ENCODE results near the gene FKBP15. TPM values are rescaled to one million over a fixed set of nuclear protein-coding genes. Genes with fewer than 3 reads are reported as not detected.

FKBP15 gene
- total and polyA plus RNA-seq, 2 of the 13 experiments (the other 11 are each of a cell fraction or from before 2014, with no cell fraction given), result 12.3 to 18.6 TPM

DNA sequence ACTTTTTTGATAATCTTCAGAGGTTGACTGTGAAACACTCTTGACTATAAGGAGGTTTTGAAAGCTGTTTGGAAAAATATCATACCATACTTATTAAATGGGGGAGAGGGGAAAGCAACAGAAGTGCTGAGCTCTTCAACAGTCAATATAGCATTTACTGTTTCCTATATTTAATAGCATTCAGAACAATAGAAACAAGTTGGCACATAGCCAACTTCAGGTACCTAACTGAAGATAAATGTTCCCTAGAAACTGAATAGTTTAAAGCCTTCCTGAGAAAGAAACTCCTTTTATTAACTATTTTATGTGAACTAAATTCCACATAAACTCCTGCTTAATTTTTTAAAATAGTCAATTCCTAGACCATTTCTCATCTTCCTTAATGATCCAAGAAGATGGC is 26.6 kb upstream of the FKBP15 start:
- 0 out of 2 replicates have a peak, but pooled peaks have one; percentile 51 for TF ChIP-seq LCORL (IDR thresholded peaks at IDR 0.05)
- no peak for TF ChIP-seq LCORL (CRISPR knock-in tag; IDR thresholded peaks at IDR 0.05)
- TF ChIP-seq ZNF597 (CRISPR knock-in tag; IDR thresholded peaks at IDR 0.05), result no peak
- Histone ChIP-seq H3K36me3 (replicated peaks in 1 of 2; ENCODE audit: control insufficient read depth in 1 of 2, insufficient read depth in 2 of 2, low read length in 2 of 2) (peaks cover 2 to 4% of the 10 kb centered on the region in 2 experiments; a peak in 3 of 5 replicates), H2AFZ (ENCODE audit: low read length) (no peak overlapping the region), H3K9me3 (ENCODE audit: low read length) (no peaks in the 10 kb centered on the region), H3K27ac (ENCODE audit: extremely low read length, insufficient read depth, low read length) (no peak overlapping the region), H3K9ac (ENCODE audit: insufficient read depth, low read depth, low read length) (no peak overlapping the region), H3K4me3 (replicated peaks in 1 of 3; ENCODE audit: insufficient read depth in 1 of 3, low read depth in 2 of 3, low read length in 3 of 3) (no peak overlapping the region), H3K4me1 (ENCODE audit: insufficient read depth, low read length) (no peaks in the 10 kb centered on the region), H3K4me2 (ENCODE audit: low read depth, low read length) (no peak overlapping the region), H3K79me2 (ENCODE audit: insufficient read depth, low read length) (peaks cover 44% of the 10 kb centered on the region), H4K20me1 (ENCODE audit: insufficient read depth, low read length) (peaks cover 17% of the 10 kb centered on the region), H3K27me3 (ENCODE audit: control insufficient read depth in 1 of 2, insufficient read depth in 2 of 2, low read length in 2 of 2) (no peaks in the 10 kb centered on the region)
- in situ Hi-C loops (cut with HindIII; ENCODE audit: extremely low pct_ligation_motif_present, low pct_unique_long_range_greater_than_20kb) (no loop called here), intact Hi-C loops (cut with micrococcal nuclease; ENCODE audit: unreplicated experiment) (no loop called here)
- POLR2A ChIA-PET, result no interaction called here
- ATAC-seq (no peak), DNase-seq (ENCODE audit: low spot score) (no peak), FAIRE-seq (no peak)
- CTCF ChIA-PET (ENCODE audit: low intra/inter-chr PET ratio, low total read pairs), result no interaction called here
- no TSS peak for BruUV-seq (replicated peaks)

- no peak overlapping the region for H3K4me2 ChIP-seq (ENCODE audit: low read depth, low read length)
- peaks cover 47% of the 10 kb centered on the region for H3K79me2 ChIP-seq (ENCODE audit: insufficient read depth, low read length)
- DNase-seq (ENCODE audit: low spot score) (no peak), FAIRE-seq (no peak), ATAC-seq (no peak)
- peaks cover 22% of the 10 kb centered on the region for H4K20me1 ChIP-seq (ENCODE audit: insufficient read depth, low read length)
- H3K9me3 ChIP-seq (ENCODE audit: low read length), result no peaks in the 10 kb centered on the region
- BruUV-seq (replicated peaks), result no TSS peak
- H3K9ac ChIP-seq (ENCODE audit: insufficient read depth, low read depth, low read length), result no peak overlapping the region
- peaks cover 2 to 4% of the 10 kb centered on the region in 2 experiments; a peak in 2 of 5 replicates for H3K36me3 ChIP-seq (replicated peaks in 1 of 2; ENCODE audit: control insufficient read depth in 1 of 2, insufficient read depth in 2 of 2, low read length in 2 of 2)
- H3K27me3 ChIP-seq (ENCODE audit: control insufficient read depth in 1 of 2, insufficient read depth in 2 of 2, low read length in 2 of 2), result no peaks in the 10 kb centered on the region
- H2AFZ ChIP-seq (ENCODE audit: low read length), result no peak overlapping the region
- POLR2A ChIA-PET, result no interaction called here
- WGBS (ENCODE audit: low lambda C conversion rate), result 91% methylated on average over 6 of the region's 6 CpGs
- intact Hi-C loops (cut with micrococcal nuclease; ENCODE audit: unreplicated experiment), result no loop called here
- no peak overlapping the region for H3K4me3 ChIP-seq (replicated peaks in 1 of 3; ENCODE audit: insufficient read depth in 1 of 3, low read depth in 2 of 3, low read length in 3 of 3)
- no peaks in the 10 kb centered on the region for H3K4me1 ChIP-seq (ENCODE audit: insufficient read depth, low read length)
- in situ Hi-C loops (cut with HindIII; ENCODE audit: extremely low pct_ligation_motif_present, low pct_unique_long_range_greater_than_20kb), result no loop called here
- no peak overlapping the region for H3K27ac ChIP-seq (ENCODE audit: extremely low read length, insufficient read depth, low read length)
- CTCF ChIA-PET (ENCODE audit: low intra/inter-chr PET ratio, low total read pairs), result no interaction called here
- TF ChIP-seq ZNF790 (CRISPR knock-in tag; IDR thresholded peaks at IDR 0.05; ENCODE audit: borderline replicate concordance) (no peak), STAT5B (CRISPR knock-in tag; IDR thresholded peaks at IDR 0.05) (no peak), NCOA5 (CRISPR knock-in tag; IDR thresholded peaks at IDR 0.05) (no peak), RARG (CRISPR knock-in tag; IDR thresholded peaks at IDR 0.05; ENCODE audit: low read depth) (no peak), TBP (CRISPR knock-in tag; IDR thresholded peaks at IDR 0.05) (no peak), RAD21 (CRISPR knock-in tag; IDR thresholded peaks at IDR 0.05) (no peak), ZNF12 (CRISPR knock-in tag; IDR thresholded peaks at IDR 0.05) (no peak)
- TF ChIP-seq, protein P1, sequence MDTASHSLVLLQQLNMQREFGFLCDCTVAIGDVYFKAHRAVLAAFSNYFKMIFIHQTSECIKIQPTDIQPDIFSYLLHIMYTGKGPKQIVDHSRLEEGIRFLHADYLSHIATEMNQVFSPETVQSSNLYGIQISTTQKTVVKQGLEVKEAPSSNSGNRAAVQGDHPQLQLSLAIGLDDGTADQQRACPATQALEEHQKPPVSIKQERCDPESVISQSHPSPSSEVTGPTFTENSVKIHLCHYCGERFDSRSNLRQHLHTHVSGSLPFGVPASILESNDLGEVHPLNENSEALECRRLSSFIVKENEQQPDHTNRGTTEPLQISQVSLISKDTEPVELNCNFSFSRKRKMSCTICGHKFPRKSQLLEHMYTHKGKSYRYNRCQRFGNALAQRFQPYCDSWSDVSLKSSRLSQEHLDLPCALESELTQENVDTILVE (CRISPR knock-in tag; IDR thresholded peaks at IDR 0.05), result no peak
- TF ChIP-seq, protein P2, sequence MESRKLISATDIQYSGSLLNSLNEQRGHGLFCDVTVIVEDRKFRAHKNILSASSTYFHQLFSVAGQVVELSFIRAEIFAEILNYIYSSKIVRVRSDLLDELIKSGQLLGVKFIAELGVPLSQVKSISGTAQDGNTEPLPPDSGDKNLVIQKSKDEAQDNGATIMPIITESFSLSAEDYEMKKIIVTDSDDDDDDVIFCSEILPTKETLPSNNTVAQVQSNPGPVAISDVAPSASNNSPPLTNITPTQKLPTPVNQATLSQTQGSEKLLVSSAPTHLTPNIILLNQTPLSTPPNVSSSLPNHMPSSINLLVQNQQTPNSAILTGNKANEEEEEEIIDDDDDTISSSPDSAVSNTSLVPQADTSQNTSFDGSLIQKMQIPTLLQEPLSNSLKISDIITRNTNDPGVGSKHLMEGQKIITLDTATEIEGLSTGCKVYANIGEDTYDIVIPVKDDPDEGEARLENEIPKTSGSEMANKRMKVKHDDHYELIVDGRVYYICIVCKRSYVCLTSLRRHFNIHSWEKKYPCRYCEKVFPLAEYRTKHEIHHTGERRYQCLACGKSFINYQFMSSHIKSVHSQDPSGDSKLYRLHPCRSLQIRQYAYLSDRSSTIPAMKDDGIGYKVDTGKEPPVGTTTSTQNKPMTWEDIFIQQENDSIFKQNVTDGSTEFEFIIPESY (CRISPR knock-in tag; IDR thresholded peaks at IDR 0.05), result no peak
These were observed 25.9 kb upstream of the FKBP15 start for GRCh38 chr9:113246928-113247327.

Data from HepG2 (cell line).